HG02870 (cell line): ENCODE results near the gene NOSTRIN.
"Not testable (repeated sequence)": the region's sequence is repeated elsewhere in the genome, so short reads cannot be mapped to it uniquely, and the experiment has no call there.

ENCODE experiments used
- ATAC-seq: cut with Tn5 transposase; IDR thresholded peaks from one replicate; pipeline ENCODE4 v1.9.1; 2021; ENCODE audit warnings: mild to moderate bottlenecking, moderate library complexity; ENCODE audit not compliant: unreplicated experiment

Gene NOSTRIN

DNA sequence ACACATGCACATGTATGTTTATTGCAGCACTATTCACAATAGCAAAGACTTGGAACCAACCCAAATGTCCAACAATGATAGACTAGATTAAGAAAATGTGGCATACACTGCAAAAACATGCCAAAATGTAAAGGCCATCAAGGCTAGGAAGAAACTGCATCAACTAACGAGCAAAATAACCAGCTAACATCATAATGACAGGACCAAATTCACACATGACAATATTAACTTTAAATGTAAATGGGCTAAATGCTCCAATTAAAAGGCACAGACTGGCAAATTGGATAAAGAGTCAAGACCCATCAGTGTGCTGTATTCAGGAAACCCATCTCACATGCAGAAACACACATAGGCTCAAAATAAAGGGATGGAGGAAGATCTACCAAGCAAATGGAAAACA, 64.7 kb downstream of the NOSTRIN start:
- ATAC-seq = not testable (repeated sequence)

DNA sequence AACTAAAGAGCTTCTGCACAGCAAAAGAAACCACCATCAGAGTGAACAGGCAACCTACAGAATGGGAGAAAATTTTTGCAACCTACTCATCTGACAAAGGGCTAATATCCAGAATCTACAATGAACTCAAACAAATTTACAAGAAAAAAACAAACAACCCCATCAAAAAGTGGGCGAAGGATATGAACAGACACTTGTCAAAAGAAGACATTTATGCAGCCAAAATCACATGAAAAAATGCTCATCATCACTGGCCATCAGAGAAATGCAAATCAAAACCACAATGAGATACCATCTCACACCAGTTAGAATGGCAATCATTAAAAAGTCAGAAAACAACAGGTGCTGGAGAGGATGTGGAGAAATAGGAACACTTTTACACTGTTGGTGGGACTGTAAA, 67.9 kb downstream of the NOSTRIN start:
- not testable (repeated sequence) for ATAC-seq

DNA sequence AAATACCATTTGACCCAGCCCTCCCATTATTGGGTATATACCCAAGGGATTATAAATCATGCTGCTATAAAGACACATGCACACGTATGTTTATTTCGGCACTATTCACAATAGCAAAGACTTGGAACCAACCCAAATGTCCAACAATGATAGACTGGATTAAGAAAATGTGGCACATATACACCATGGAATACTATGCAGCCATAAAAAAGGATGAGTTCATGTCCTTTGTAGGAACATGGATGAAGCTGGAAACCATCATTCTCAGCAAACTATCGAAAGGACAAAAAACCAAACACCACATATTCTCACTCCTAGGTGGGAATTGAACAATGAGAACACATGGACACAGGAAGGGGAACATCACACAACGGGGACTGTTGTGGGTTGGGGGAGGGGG, 68.4 kb downstream of the NOSTRIN start:
- ATAC-seq = not testable (repeated sequence)

DNA sequence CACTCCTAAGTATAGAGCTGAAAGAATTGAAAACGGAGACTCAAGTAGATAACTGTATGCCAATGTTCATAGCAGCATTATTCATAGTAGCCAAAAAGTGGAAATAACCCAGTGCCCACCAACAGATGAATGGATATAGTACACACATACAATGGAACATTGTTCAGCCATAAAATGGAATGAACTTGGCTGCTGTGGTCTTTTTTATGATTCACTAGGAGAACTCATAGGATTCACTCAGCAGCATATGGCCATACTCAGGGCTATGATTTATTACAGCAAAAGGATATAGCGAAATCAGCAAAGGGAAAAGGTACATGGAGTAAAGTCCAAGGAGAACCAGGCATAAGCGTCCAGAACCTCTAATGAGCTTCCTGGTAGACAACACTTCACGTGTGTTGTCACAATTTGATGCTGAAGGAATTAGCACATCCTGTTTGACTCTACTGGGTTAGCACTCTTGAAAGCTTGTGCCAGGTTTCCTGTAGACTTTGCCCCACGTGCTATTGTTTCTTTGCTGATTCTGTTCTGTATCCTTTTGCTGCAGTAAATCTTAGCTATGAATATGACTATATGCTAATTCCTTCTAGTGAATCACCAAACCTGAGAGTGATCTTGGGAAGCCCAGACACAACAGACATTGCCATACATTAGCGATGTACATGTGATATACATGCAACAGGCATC, 72.1 kb downstream of the NOSTRIN start:
- no peak for ATAC-seq

DNA sequence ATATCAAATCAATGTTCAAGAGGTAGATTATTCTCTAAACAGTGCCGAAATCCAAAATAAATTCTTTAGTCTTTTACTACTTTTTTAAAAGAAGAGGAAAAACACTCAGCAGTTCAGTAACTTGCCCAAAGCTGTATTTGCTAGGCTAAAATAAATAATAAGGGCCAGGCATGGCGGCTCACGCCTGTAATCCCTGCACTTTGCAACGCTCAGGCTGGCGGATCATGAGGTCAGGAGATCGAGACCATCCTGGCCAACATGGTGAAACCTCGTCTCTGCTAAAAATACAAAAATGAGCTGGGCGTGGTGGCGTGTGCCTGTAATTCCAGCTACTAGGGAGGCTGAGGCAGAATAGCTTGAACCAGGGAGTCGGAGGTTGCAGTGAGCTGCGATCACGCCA, 79.7 kb downstream of the NOSTRIN start:
- not testable (repeated sequence) for ATAC-seq

DNA sequence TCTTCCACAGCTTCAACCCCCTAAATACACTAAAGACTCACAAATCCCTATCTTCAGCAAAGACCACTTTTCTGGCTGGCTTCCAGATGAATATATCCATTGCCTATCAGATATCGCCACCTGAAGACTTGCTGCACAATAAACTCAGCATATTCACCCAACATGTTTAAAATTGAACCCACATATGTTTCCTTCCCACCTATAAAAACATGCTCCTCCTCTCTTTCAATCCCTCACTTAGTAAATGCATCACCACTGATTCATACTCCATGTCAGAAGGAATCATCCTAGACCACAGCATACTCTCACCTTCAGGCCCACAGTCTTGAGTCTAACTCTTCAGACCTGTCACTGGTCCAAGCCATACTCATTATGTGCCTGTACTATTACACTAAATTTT, 82.5 kb downstream of the NOSTRIN start:
- no peak for ATAC-seq

GRCh38 chr2:168889635-168890005, 87.2 kb downstream of the NOSTRIN start:
- peak; percentile 1 for ATAC-seq

DNA sequence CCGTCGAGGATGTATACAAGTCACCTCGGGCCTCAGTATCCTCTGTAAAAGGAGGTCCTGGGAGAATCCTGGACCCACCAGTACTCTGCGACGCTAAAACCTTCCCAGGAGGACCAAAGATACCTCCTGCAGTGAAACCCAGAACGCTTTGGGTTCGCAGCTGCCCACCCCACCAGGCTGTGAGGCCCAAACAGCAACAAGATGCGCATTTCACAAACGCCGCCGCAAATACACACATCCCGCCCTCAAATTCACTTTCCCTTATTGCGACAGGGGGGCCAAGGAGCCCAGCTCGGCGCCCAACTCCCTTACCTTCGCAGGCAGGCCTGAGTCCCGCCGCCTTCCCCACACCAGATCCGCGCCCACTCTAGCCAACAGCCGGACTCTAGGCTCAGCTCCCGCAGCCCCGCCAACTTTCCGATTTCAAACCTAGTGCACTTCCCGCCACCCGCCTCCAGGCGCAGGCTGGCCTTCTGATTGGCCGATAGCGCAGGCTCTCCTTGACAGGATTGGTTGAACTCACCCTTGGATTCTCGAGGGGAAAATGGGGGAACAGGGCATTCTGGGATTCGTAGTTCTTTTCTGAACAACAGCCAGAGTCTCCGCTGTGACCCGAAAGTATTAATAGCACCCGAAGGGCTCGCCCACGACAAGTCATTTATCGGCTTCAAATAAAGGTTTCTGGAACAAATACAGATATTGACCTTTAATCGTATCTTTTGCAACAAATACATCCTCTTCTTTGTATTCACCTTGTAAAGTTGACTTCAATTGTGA, 87.8 kb downstream of the NOSTRIN start, which contains the start of gene SPC25:
TSS of gene SPC25 (minus strand) at position 425 of the 777 bp plus-strand sequence. CDS start 911 bp downstream, outside the sequence.
- ATAC-seq = peak; percentile 100

DNA sequence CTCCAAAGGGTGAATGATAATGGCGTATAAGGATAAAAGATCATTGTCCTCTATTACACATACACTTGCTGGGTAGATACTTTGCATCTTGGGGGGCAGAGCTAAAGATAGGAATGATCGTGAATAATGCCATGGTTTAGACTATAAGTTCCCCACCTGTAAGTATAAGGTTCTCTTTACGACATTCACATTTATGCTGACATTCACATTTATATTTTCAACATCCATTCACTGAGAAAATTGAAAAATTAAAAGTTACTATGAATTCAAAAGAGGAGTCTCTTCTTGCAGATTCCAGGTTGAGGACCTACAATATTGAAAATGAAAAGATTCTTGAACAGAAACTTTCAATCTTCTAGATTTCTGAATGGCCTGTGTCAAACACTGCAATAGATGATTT, 89.9 kb downstream of the NOSTRIN start:
- no peak for ATAC-seq

DNA sequence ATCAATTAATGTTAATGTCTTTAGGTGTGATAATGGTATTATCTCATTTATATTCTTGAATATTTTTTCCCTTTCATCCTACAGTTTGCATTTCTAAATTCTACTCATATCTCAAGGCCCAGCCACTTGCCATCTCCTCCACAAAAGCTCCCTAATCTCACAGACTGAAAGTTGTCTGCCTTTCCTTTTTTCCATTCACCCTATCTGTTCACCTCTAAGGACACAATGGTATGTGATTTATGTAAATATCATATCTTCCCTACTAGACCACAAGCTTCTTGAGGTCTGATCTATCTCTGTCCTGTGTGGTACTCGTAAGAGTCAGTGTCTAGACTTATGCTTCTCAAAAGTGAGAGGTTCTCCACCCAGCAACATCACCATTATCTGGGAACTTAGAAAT, 91.7 kb downstream of the NOSTRIN start:
- no peak for ATAC-seq

DNA sequence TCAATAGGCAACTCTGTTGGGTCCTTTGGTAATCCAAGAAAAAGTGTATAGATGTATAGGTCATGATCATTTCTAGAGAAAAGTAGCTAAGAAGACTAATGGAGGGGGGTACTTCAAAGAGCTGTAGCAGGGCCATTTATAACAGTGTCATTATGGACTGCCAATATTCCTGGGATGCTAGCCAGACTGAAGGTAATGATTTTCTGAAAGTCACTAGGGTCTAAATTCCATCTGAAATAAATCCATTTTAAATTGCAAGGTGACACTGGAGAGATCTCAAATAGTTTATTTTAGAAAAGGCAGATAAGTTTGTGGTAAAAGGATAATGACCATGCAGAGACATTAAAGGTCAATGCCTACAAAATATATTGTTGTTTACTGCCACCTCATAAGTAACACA, 92.3 kb downstream of the NOSTRIN start:
- ATAC-seq = no peak

- no peak for ATAC-seq
These were observed 93.3 kb downstream of the NOSTRIN start for GRCh38 chr2:168895771-168896170.

DNA sequence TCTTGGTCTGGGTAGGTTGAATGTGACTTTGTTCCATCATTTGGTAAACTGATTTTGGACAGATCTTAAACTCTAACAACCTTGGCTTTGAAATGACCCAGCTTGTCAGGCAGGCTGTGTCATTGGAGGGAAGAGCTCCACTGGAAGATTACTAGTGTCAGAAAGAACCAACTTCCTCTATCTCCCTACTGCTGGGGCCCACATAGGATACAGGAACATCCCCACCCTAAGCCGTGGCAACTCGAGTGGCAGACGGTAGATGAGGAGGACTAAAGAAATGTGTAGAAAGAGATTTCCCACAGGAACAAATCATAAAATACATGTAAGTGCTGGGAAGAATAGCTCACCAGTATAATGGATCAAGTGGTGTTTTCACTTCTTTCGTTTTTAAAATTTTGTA, 94.3 kb downstream of the NOSTRIN start:
- ATAC-seq = no peak

GRCh38 chr2:168897449-168897848, 95.0 kb downstream of the NOSTRIN start:
- ATAC-seq = no peak

GRCh38 chr2:168901003-168901402, 98.6 kb downstream of the NOSTRIN start, which contains the start of gene G6PC2:
Gene G6PC2, plus strand, starts transcription at chr2:168901291. Its CDS starts 41 bp downstream, at chr2:168901332.
- ATAC-seq = no peak

GRCh38 chr2:168903888-168904287, 101.5 kb downstream of the NOSTRIN start:
- no peak for ATAC-seq

DNA sequence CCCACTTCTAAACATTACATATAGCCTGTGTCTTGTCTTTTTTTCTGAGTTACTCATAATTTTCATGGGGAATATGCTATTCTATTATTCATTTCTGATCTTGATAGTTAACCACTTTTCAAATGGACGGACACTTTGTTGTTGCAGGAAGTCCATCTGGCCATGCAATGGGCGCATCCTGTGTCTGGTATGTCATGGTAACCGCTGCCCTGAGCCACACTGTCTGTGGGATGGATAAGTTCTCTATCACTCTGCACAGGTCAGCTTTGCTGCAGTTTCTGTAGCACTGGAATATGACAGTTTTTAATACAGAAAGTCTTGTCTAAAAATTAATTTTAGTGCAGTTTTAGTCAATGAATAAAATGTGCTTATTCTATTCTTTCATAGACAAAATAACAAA, 101.9 kb downstream of the NOSTRIN start:
- no peak for ATAC-seq

GRCh38 chr2:168907940-168908662, 105.7 kb downstream of the NOSTRIN start:
- no peak for ATAC-seq

- no peak for ATAC-seq
These were observed 107.9 kb downstream of the NOSTRIN start for GRCh38 chr2:168910330-168910729.

DNA sequence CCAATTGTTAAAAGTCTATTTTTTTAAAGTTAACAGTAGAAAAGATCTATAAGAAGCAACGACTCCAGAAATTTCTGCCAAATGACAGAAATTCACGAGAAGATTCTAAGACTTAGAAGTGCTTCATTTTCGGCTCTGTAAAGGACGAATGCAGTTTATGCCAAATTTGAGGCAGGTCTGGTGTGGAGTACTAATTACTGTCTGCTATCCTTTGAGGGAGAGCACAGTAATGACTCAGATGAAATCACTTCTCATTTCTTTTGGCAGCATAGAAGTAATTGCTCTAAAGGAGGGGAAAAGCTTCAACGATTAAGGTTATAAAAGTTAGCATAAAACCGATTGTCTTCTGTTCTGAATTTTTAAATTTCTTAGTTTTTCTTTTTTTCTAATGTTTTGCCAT, 110.0 kb downstream of the NOSTRIN start:
- ATAC-seq = no peak

DNA sequence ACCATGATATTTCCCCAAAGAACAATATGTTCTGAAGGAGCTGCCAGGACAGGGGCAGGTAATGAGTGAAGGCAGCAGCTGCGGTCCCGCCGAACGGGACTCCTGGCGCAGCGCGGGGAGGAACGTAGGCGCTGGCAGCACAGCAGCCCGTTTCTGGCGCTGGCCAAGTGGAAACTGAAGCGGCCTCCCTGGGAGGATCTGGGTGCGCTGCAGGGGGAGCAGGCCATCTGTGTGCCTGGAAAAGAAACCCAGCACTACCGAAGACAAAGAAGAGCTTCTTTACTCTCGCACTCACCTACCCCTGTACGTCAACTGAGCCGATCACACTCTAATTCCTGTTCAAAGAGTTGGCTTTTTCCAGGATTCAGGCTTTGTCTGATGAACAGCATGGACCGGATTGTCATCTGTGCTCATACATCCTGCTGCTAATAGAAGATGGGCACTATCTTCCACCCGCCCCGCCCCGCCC, 110.5 kb downstream of the NOSTRIN start:
- ATAC-seq = no peak
